Measurements from ENCODE around the gene CLDN4.

CLDN4 gene

GRCh38 chr7:73866446-73866767, 35.6 kb downstream of the CLDN4 start:
- TF ChIP-seq CTCF (IDR thresholded peaks at IDR 0.05; ENCODE audit: control insufficient read depth, insufficient read depth, low read depth, low read length, missing control alignments): no peak
- no peak overlapping the region for H3K4me3 ChIP-seq (ENCODE audit: control insufficient read depth, low read depth, low read length)
- no peak for DNase-seq (ENCODE audit: low read depth)

- no peak overlapping the region for H3K4me3 ChIP-seq (ENCODE audit: control insufficient read depth, low read depth, low read length)
- no peak for DNase-seq (ENCODE audit: low read depth)
- TF ChIP-seq CTCF (IDR thresholded peaks at IDR 0.05; ENCODE audit: control insufficient read depth, insufficient read depth, low read depth, low read length, missing control alignments): no peak
Measured at GRCh38 chr7:73869011-73869798, 38.4 kb downstream of the CLDN4 start.

- no peak for DNase-seq (ENCODE audit: low read depth)
- TF ChIP-seq CTCF (IDR thresholded peaks at IDR 0.05; ENCODE audit: control insufficient read depth, insufficient read depth, low read depth, low read length, missing control alignments): no peak
- no peak overlapping the region for H3K4me3 ChIP-seq (ENCODE audit: control insufficient read depth, low read depth, low read length)
Measured at GRCh38 chr7:73870041-73870492, 39.3 kb downstream of the CLDN4 start.

- H3K4me3 ChIP-seq (ENCODE audit: control insufficient read depth, low read depth, low read length): no peak overlapping the region
- no peak for TF ChIP-seq CTCF (IDR thresholded peaks at IDR 0.05; ENCODE audit: control insufficient read depth, insufficient read depth, low read depth, low read length, missing control alignments)
- DNase-seq (ENCODE audit: low read depth): no peak
Measured at GRCh38 chr7:73871163-73872011, 40.6 kb downstream of the CLDN4 start.

GRCh38 chr7:73872056-73872908, 41.5 kb downstream of the CLDN4 start:
- no peak for DNase-seq (ENCODE audit: low read depth)
- H3K4me3 ChIP-seq (ENCODE audit: control insufficient read depth, low read depth, low read length): no peak overlapping the region
- no peak for TF ChIP-seq CTCF (IDR thresholded peaks at IDR 0.05; ENCODE audit: control insufficient read depth, insufficient read depth, low read depth, low read length, missing control alignments)

GRCh38 chr7:73876361-73876760, 45.6 kb downstream of the CLDN4 start:
- no peak for TF ChIP-seq CTCF (IDR thresholded peaks at IDR 0.05; ENCODE audit: control insufficient read depth, insufficient read depth, low read depth, low read length, missing control alignments)

More at GRCh38 chr7:73876361-73876760, 45.6 kb downstream of the CLDN4 start:
- no peak for DNase-seq (ENCODE audit: low read depth)
- H3K4me3 ChIP-seq (ENCODE audit: control insufficient read depth, low read depth, low read length): no peak overlapping the region
